GM12891 (cell line): ENCODE results near the gene LIMS1.
A peak's percentile ranks its signal among the peaks of the same experiment; 100 is the strongest.

Source experiments
- PAX5 ChIP-seq: IDR thresholded peaks from 2 replicates; pipeline ENCODE4 v1.6.1; 2011; ENCODE audit warnings: low read length, moderate library complexity, mild to moderate bottlenecking; ENCODE audit not compliant: insufficient read depth, severe bottlenecking
- POLR2A ChIP-seq: IDR thresholded peaks from 2 replicates; pipeline ENCODE4 v1.6.1; 2011; ENCODE audit warnings: low read depth, low read length, control low read depth
- POLR2AphosphoS5 ChIP-seq: IDR thresholded peaks from 2 replicates; pipeline ENCODE4 v1.6.1; 2011; ENCODE audit warnings: low read depth, low read length, control low read depth
- POU2F2 ChIP-seq: IDR thresholded peaks from 2 replicates; pipeline ENCODE4 v1.6.1; 2011; ENCODE audit warnings: low read depth, mild to moderate bottlenecking, control low read depth, low read length, moderate library complexity
- SPI1 ChIP-seq: IDR thresholded peaks from 2 replicates; pipeline ENCODE4 v1.6.1; 2011; ENCODE audit warnings: low read depth, low read length, control low read depth
- TAF1 ChIP-seq: IDR thresholded peaks from 2 replicates; pipeline ENCODE4 v1.6.1; 2011; ENCODE audit warnings: low read depth, low read length, control low read depth

DNA sequence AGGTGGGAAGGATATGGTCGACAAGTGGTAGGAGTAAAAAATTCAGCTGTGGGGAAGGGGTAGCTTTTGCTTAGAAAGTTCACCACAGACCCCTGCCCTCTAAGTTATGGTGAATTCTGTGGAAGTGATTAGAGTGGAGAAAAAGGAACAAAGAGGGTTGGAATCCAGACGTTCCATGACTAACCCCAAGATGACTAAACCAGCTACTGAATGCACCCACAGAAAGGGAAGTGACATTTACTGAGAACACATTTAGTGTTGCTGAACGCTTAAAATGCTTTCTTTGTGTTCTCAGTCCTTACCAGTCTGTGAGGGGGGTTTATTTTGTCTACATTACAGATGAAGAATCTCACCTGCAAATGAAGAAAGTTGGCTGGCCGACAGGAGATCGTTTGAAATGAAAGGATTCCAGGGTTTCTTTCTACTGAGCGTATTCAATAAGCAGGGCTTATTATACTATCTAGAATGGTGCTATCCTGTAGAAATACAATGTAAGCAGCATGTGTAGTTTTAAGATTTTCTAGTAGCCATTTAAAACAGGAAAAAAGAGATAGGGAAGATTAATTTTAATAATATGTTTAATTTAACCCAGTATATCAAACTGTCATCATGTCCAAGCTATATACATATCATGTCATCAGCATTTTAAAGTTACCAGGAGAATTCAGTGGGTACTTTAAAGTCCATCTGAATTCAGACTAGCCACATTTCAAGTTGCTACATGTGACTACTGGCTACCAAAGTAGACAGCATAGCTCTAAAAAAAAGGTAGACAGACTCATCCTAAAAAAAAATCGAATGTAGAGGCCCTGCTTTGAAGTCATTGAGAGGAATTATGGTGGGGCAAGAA, 60.1 kb downstream of the LIMS1 start:
- TF ChIP-seq POLR2AphosphoS5 (no peak), TAF1 (no peak), POLR2A (no peak), SPI1 (peak; percentile 98), PAX5 (no peak), POU2F2 (no peak)
